WI38 (cell line): ENCODE results near the gene SMARCA1.

Experiments
- H3K4me3 ChIP-seq: 2 replicates; pipeline ENCODE4 v1.5.1; 2011; ENCODE audit warnings: low read depth, mild to moderate bottlenecking, control low read depth, low read length
- TF ChIP-seq, protein P1 (sequence below): IDR thresholded peaks from 2 replicates; pipeline ENCODE4 v1.5.1; 2012; ENCODE audit warnings: low read depth, mild to moderate bottlenecking, control low read depth, low read length

The SMARCA1 gene

GRCh38 chrX:129427267-129427666 is 96.0 kb downstream of the SMARCA1 start:
- no peak overlapping the region for H3K4me3 ChIP-seq
- TF ChIP-seq, protein P1, sequence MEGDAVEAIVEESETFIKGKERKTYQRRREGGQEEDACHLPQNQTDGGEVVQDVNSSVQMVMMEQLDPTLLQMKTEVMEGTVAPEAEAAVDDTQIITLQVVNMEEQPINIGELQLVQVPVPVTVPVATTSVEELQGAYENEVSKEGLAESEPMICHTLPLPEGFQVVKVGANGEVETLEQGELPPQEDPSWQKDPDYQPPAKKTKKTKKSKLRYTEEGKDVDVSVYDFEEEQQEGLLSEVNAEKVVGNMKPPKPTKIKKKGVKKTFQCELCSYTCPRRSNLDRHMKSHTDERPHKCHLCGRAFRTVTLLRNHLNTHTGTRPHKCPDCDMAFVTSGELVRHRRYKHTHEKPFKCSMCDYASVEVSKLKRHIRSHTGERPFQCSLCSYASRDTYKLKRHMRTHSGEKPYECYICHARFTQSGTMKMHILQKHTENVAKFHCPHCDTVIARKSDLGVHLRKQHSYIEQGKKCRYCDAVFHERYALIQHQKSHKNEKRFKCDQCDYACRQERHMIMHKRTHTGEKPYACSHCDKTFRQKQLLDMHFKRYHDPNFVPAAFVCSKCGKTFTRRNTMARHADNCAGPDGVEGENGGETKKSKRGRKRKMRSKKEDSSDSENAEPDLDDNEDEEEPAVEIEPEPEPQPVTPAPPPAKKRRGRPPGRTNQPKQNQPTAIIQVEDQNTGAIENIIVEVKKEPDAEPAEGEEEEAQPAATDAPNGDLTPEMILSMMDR = no peak

DNA sequence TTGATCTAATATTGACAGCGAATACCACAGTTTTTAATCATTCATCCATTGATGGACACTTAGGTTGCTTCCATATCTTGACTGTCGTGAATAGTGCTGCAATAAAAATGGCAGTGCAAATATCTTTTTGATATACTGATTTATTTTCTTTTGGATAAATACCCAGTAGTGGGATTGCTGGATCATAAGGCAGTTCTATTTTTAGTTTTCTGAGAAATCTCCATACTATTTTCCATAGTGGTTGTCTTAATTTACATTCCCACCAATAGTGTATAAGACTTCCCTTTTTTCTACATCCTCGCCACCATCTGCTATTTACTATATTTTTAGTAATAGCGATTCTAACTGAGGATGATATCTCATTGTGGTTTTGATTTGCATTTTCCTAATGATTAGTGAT is 100.1 kb downstream of the SMARCA1 start:
- TF ChIP-seq, protein P1 = no peak
- H3K4me3 ChIP-seq = no peak overlapping the region

DNA sequence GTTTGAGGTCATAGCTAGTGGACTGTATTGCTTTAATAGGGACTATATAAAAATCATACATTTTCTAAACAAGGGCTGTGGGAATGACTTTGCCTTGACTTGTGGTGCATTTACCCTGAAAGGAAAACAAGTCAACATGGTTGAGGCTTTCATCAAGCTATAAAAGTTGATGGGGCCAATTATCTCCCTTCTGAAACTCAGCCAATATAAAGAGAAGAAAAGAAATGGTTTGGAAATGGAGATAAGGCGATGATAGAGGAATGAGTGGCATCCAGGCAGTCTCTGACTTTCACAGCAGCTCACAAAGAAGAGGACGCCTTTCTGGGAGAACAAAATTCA is 118.7 kb downstream of the SMARCA1 start:
- TF ChIP-seq, protein P1 = no peak
- H3K4me3 ChIP-seq = no peak overlapping the region

DNA sequence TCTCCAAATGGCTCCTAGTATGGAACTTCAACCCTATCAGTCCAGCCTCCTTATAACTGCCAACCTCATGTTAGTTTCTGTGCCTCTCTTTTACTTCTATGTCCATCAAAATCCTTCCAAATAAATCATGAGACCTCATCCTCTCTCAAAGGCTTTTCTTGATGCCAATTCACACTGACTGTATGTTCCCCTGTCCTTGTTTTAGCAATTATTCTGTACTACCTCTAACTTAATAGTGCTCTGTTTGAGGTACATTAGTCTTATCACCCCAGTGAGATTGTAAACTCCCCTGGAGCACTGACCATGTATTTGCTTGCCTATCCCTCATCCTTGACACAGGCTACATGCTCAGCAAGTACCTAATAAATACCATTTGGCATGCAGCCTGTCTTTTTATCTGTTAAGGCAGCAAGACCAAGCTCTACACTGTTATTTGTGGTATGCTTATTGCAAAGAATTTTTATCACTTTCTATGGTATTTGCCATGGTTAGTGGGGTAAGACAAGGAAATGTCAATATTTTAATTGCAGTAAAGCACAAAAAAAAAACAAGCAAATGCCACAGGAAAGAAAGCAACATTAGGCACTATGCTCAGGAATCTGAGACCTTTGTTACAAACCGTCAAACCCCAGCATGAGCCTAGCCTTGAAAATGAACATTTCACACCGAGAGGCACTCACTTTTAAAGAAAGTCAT is 119.2 kb downstream of the SMARCA1 start:
- H3K4me3 ChIP-seq = no peak overlapping the region
- TF ChIP-seq, protein P1 = no peak
